ENCODE data around the gene TMEM132C. TPM values are rescaled to one million over a fixed set of nuclear protein-coding genes. Genes with fewer than 3 reads are reported as not detected.

TMEM132C gene
- total and polyA plus RNA-seq, 2 of the 8 experiments (the other 6 are each of a cell fraction or from before 2014, with no cell fraction given), result 0.23 to 0.76 TPM

DNA sequence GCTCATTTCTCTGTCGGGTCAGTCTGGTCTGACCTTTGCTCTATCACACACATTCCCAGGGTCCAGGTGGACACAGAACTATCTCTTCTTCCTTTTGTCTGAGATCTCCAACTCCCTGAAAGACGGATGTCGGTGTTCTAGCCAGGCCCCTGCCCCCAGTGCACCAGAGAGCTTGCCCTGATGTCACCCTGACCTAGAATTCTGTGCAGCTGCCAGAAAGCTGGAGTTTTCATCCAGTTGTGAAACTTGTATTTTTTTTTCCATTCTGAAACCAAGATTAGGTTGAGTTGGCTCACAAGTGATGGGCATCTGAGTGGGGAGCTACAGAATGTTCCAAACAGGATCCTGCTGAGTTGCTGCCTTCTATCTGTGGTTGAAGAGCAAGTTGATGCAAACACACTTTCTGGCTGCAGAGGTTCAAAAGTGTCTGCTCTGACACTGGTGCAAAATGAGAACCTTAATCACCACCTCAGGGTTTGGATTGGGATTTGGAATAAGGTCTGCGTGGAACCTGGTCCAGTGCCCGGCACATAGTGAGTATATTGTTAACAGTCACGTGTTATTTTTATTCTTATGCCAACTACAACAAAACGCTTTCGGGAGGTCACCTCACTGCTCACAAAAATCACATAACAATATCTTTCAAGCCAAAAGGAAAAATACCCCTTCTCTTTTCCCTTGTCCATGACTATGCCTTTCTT lies 345.3 kb downstream of the TMEM132C start:
- no peak overlapping the region for H2AFZ ChIP-seq (ENCODE audit: low read length)
- H3K79me1 ChIP-seq (ENCODE audit: low read depth, low read length), result no peaks in the 10 kb centered on the region
- no peak overlapping the region for H3K23ac ChIP-seq (ENCODE audit: insufficient read length)
- H2BK12ac ChIP-seq (ENCODE audit: low read depth, low read length), result no peak overlapping the region
- no peaks in the 10 kb centered on the region for H3K27me3 ChIP-seq (replicated peaks in 1 of 4; ENCODE audit: control insufficient read depth in 3 of 4, extremely low read depth in 1 of 4, insufficient read depth in 3 of 4, low read length in 3 of 4)
- H4K5ac ChIP-seq (ENCODE audit: insufficient read length, low read depth, low read length), result no peak overlapping the region
- no peak overlapping the region for H3K4ac ChIP-seq (replicated peaks; ENCODE audit: insufficient read length, low read depth, low read length)
- 87% methylated on average over 8 of the region's 8 CpGs; no CpG with 5 or more reads in 1 of the 2 experiments for WGBS, 2 experiments (ENCODE audit: extremely low coverage in 1 of 2, insufficient coverage in 1 of 2, insufficient read length in 1 of 2, insufficient replicate concordance in 2 of 2, low coverage in 1 of 2, low lambda C conversion rate in 2 of 2, missing lambda C conversion rate in 1 of 2)
- DNase-seq (ENCODE audit: low read depth in 1 of 2, low spot score in 2 of 2), result no peak
- H2BK120ac ChIP-seq (replicated peaks; ENCODE audit: low read depth, low read length), result no peak overlapping the region
- no peak overlapping the region for H3K18ac ChIP-seq (ENCODE audit: extremely low read depth, low read length)
- H4K8ac ChIP-seq (ENCODE audit: extremely low read depth, insufficient read depth, low read length), result no peak overlapping the region
- no peak overlapping the region for H3K56ac ChIP-seq (replicated peaks; ENCODE audit: insufficient read length, low read depth, low read length)
- H2BK5ac ChIP-seq (ENCODE audit: low read depth, low read length), result no peak overlapping the region
- TF ChIP-seq, protein P1, sequence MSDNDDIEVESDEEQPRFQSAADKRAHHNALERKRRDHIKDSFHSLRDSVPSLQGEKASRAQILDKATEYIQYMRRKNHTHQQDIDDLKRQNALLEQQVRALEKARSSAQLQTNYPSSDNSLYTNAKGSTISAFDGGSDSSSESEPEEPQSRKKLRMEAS (IDR thresholded peaks at IDR 0.05), result no peak
- peaks cover 0 to 5% of the 10 kb centered on the region in 2 experiments; a peak in 1 of 4 replicates for H3K9me3 ChIP-seq (ENCODE audit: insufficient read depth in 2 of 2, low read depth in 1 of 2, low read length in 1 of 2)
- H3K4me1 ChIP-seq (replicated peaks in 1 of 4; ENCODE audit: control insufficient read depth in 3 of 4, insufficient read depth in 4 of 4, low read length in 3 of 4), result no peaks in the 10 kb centered on the region
- H2BK20ac ChIP-seq (ENCODE audit: low read length), result no peak overlapping the region
- no peaks in the 10 kb centered on the region for H3K23me2 ChIP-seq (ENCODE audit: low read depth, low read length)
- no peak overlapping the region for H3K4me2 ChIP-seq (ENCODE audit: insufficient read depth in 1 of 2, low read depth in 2 of 2, low read length in 2 of 2)
- no peak overlapping the region for H2AK5ac ChIP-seq (ENCODE audit: low read depth, low read length)
- H3K27ac ChIP-seq (ENCODE audit: low read depth, low read length), result no peak overlapping the region
- CTCF ChIA-PET (ENCODE audit: partially characterized antibody), result interaction anchor here (0.6 to 1.9 kb wide), 6 partner anchors 10 to 893 kb away, joined by 3 to 6 read pairs (median 3); no protein-coding TSS in a partner anchor
- no peak overlapping the region for H2BK15ac ChIP-seq (ENCODE audit: low read length)
- POLR2A ChIA-PET (ENCODE audit: partially characterized antibody), result no interaction called here
- H3K4me3 ChIP-seq (ENCODE audit: extremely low read depth in 1 of 4, insufficient read depth in 2 of 4, low read depth in 3 of 4, low read length in 4 of 4), result no peak overlapping the region
- H4K91ac ChIP-seq (replicated peaks; ENCODE audit: insufficient read length, low read length), result no peak overlapping the region
- H3K79me2 ChIP-seq (ENCODE audit: control insufficient read depth in 1 of 2, insufficient read depth in 2 of 2, low read length in 2 of 2), result no peaks in the 10 kb centered on the region
- no peak overlapping the region for H3K9ac ChIP-seq (replicated peaks in 1 of 4; ENCODE audit: extremely low read depth in 1 of 4, low read depth in 3 of 4, low read length in 3 of 4)
- no peak overlapping the region for H3K14ac ChIP-seq (ENCODE audit: insufficient read length)
- H3K36me3 ChIP-seq (ENCODE audit: control insufficient read depth in 2 of 4, insufficient read depth in 4 of 4, low read length in 3 of 4), result no peaks in the 10 kb centered on the region
- FAIRE-seq, result no peak
- no peaks in the 10 kb centered on the region for H4K20me1 ChIP-seq (replicated peaks in 1 of 2; ENCODE audit: control insufficient read depth in 1 of 2, insufficient read depth in 2 of 2, low read length in 2 of 2)
